H1 (cell line): ENCODE results near the gene SLFN14.

Source experiments
- CTCF ChIP-seq, 3 experiments: IDR thresholded peaks; 1 replicate in 2 of 3; 2 replicates in 1 of 3; pipeline versions ENCODE4 v1.5.1 to v1.6.1; 2011; ENCODE audit warnings: low read length in 3 of 3, mild to moderate bottlenecking in 3 of 3, inconsistent platforms in 2 of 3, low read depth in 1 of 3, moderate library complexity in 1 of 3; ENCODE audit not compliant: insufficient read depth in 1 of 3; ENCODE audit errors: control extremely low read depth in 1 of 3
- EZH2 ChIP-seq: fragments of 200-600 bp; sonication (generic); IDR thresholded peaks from 2 replicates; pipeline ENCODE4 v1.7.1; 2012; ENCODE audit warnings: low read depth, mild to moderate bottlenecking, moderate library complexity, low read length, inconsistent platforms; ENCODE audit not compliant: severe bottlenecking
- MAX ChIP-seq: IDR thresholded peaks from 2 replicates; pipeline ENCODE4 v1.6.1; 2012; ENCODE audit warnings: inconsistent platforms
- RFX5 ChIP-seq: IDR thresholded peaks from 2 replicates; pipeline ENCODE4 v1.6.1; 2011; ENCODE audit warnings: low read depth, low read length, improper control_type of control experiment, borderline replicate concordance
- RNF2 ChIP-seq: fragments of 200-900, 300-1000 bp; sonication (generic); IDR thresholded peaks from 2 replicates; pipeline ENCODE4 v1.7.1; 2016; ENCODE audit warnings: borderline replicate concordance, low read depth, mild to moderate bottlenecking, antibody characterized with exemption, low read length; ENCODE audit not compliant: poor library complexity, severe bottlenecking; ENCODE audit errors: missing control alignments
- TBP ChIP-seq: IDR thresholded peaks from 2 replicates; pipeline ENCODE4 v1.6.1; 2011; ENCODE audit warnings: low read depth, low read length, improper control_type of control experiment
- TCF12 ChIP-seq: IDR thresholded peaks from 2 replicates; pipeline ENCODE4 v1.6.1; 2011; ENCODE audit warnings: low read depth, mild to moderate bottlenecking, low read length
- USF2 ChIP-seq: IDR thresholded peaks from 2 replicates; pipeline ENCODE4 v1.6.1; 2011; ENCODE audit warnings: low read length, improper control_type of control experiment

GRCh38 chr17:35537601-35538141, 22.9 kb downstream of the SLFN14 start, which contains the start of gene SLFN12L:
- TF ChIP-seq TCF12 (no peak), MAX (no peak), RNF2 (no peak), EZH2 (no peak), USF2 (no peak), CTCF (IDR thresholded peaks at IDR 0.05; ENCODE audit: control extremely low read depth in 1 of 3, insufficient read depth in 1 of 3, low read depth in 1 of 3, low read length in 3 of 3) (no peak), TBP (no peak), RFX5 (no peak)
